DND-41 (cell line): ENCODE measurements around the gene SCUBE1.

Experiments used
- ATAC-seq: fragments of 200-7000 bp; cut with Tn5 transposase; 3 replicates; pipeline ENCODE4 v1.9.1; 2021; ENCODE audit warnings: low read depth; ENCODE audit not compliant: insufficient read depth
- DNase-seq: peaks from one replicate; pipeline ENCODE4 v3.0.0-alpha.2; 2020
- H2AFZ ChIP-seq: 2 replicates; pipeline ENCODE4 v1.6.0; 2012; ENCODE audit warnings: low read depth, low read length
- H3K27ac ChIP-seq: 2 replicates; pipeline ENCODE4 v1.5.1; 2012; ENCODE audit warnings: low read length, inconsistent platforms
- H3K27me3 ChIP-seq: fragments of 200-600 bp; sonication (generic); 2 replicates; pipeline ENCODE4 v1.6.0; 2012; ENCODE audit warnings: low read length, mild to moderate bottlenecking, inconsistent platforms; ENCODE audit not compliant: insufficient read depth, poor library complexity
- H3K36me3 ChIP-seq: 2 replicates; pipeline ENCODE4 v1.5.1; 2012; ENCODE audit warnings: low read length, inconsistent platforms; ENCODE audit not compliant: insufficient read depth
- H3K4me1 ChIP-seq: 2 replicates; pipeline ENCODE4 v1.5.1; 2012; ENCODE audit warnings: mild to moderate bottlenecking, low read length; ENCODE audit not compliant: insufficient read depth
- H3K4me2 ChIP-seq: 2 replicates; pipeline ENCODE4 v1.6.0; 2012; ENCODE audit warnings: mild to moderate bottlenecking, moderate library complexity, low read length, inconsistent platforms; ENCODE audit not compliant: insufficient read depth
- H3K4me3 ChIP-seq, 2 experiments: fragments of 200-600 bp in 1 of 2; shearing (Covaris generic) in 1 of 2; 2 replicates each; pipeline ENCODE4 v1.5.1; 2012 to 2016; ENCODE audit warnings: inconsistent platforms in 2 of 2, low read length in 2 of 2, mild to moderate bottlenecking in 2 of 2, low read depth in 1 of 2, moderate library complexity in 1 of 2
- H3K79me2 ChIP-seq: 2 replicates; pipeline ENCODE4 v1.6.0; 2012; ENCODE audit warnings: low read length, inconsistent platforms; ENCODE audit not compliant: insufficient read depth
- H3K9ac ChIP-seq: 2 replicates; pipeline ENCODE4 v1.6.0; 2012; ENCODE audit warnings: low read depth, mild to moderate bottlenecking, inconsistent platforms, low read length, moderate library complexity
- H3K9me3 ChIP-seq: 2 replicates; pipeline ENCODE4 v1.5.1; 2012; ENCODE audit warnings: low read length, moderate library complexity, mild to moderate bottlenecking, inconsistent platforms; ENCODE audit not compliant: insufficient read depth, severe bottlenecking
- H4K20me1 ChIP-seq: 2 replicates; pipeline ENCODE4 v1.6.0; 2012; ENCODE audit warnings: low read length; ENCODE audit not compliant: insufficient read depth
- EZH2 ChIP-seq: IDR thresholded peaks from 3 replicates; pipeline ENCODE4 v1.6.1; 2012; ENCODE audit warnings: borderline replicate concordance, low read depth, mild to moderate bottlenecking, moderate library complexity, low read length, inconsistent platforms; ENCODE audit not compliant: severe bottlenecking
- TF ChIP-seq, protein P1 (sequence below): IDR thresholded peaks from 2 replicates; pipeline ENCODE4 v1.5.1; 2012; ENCODE audit warnings: borderline replicate concordance, low read length, moderate library complexity, mild to moderate bottlenecking; ENCODE audit not compliant: poor library complexity, severe bottlenecking; ENCODE audit errors: extremely low read depth

Gene SCUBE1

DNA sequence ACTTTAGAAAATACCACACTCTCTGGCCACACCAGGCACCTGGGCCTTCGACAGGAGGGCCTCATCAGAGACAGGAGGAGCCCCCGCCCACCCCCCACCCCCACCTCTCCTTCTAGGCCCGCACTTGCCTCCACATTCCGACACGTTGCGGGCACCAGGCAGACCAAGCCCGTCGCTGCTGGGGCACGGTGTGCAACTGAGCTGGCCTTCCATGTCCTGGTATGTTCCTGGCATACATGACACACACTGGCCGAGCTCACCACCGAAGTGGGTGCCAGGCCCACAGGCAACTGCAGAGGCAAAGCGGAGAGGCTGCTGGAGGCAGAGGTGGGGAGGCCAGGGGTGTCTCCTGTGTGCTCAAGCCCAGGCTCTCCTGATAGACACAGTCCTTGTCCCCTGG, 129.2 kb downstream of the SCUBE1 start:
- Histone ChIP-seq H3K4me1 (no peaks in the 10 kb centered on the region), H3K9me3 (no peaks in the 10 kb centered on the region), H3K27ac (no peak overlapping the region), H3K27me3 (no peaks in the 10 kb centered on the region), H3K9ac (no peak overlapping the region), H3K4me3 (no peak overlapping the region), H3K36me3 (no peaks in the 10 kb centered on the region), H4K20me1 (no peaks in the 10 kb centered on the region), H3K79me2 (no peaks in the 10 kb centered on the region), H2AFZ (no peak overlapping the region), H3K4me2 (no peak overlapping the region)
- TF ChIP-seq, protein P1, sequence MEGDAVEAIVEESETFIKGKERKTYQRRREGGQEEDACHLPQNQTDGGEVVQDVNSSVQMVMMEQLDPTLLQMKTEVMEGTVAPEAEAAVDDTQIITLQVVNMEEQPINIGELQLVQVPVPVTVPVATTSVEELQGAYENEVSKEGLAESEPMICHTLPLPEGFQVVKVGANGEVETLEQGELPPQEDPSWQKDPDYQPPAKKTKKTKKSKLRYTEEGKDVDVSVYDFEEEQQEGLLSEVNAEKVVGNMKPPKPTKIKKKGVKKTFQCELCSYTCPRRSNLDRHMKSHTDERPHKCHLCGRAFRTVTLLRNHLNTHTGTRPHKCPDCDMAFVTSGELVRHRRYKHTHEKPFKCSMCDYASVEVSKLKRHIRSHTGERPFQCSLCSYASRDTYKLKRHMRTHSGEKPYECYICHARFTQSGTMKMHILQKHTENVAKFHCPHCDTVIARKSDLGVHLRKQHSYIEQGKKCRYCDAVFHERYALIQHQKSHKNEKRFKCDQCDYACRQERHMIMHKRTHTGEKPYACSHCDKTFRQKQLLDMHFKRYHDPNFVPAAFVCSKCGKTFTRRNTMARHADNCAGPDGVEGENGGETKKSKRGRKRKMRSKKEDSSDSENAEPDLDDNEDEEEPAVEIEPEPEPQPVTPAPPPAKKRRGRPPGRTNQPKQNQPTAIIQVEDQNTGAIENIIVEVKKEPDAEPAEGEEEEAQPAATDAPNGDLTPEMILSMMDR = no peak
- no peak for TF ChIP-seq EZH2
- DNase-seq = no peak
- no peak for ATAC-seq

DNA sequence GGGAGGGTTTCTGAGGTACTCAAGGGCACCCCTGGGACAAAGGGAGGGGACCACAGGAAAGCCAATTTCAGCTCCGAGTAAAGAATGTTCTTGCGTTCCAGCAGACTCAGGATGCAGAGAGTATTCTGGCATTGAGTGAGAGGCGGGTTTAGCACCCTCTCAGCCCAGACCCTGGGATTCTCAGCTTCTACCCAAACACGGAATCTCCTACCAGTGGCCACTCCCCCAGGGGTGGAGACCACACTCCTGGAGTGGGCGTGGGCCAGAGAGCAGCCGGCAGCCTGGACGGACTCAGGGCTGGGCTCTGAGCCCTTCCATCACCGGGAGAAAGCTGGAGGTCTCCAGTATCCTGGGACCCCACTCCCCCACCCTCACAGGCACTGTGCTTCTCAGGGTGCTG, 130.1 kb downstream of the SCUBE1 start:
- no peak for ATAC-seq
- H3K27ac ChIP-seq = no peak overlapping the region
- H3K4me2 ChIP-seq = no peak overlapping the region
- no peak overlapping the region for H3K4me3 ChIP-seq
- no peaks in the 10 kb centered on the region for H3K79me2 ChIP-seq
- no peak for DNase-seq
- no peaks in the 10 kb centered on the region for H4K20me1 ChIP-seq
- H2AFZ ChIP-seq = no peak overlapping the region
- H3K9me3 ChIP-seq = no peaks in the 10 kb centered on the region
- H3K27me3 ChIP-seq = no peaks in the 10 kb centered on the region
- no peak for TF ChIP-seq EZH2
- TF ChIP-seq, protein P1 = no peak
- H3K36me3 ChIP-seq = no peaks in the 10 kb centered on the region
- H3K4me1 ChIP-seq = no peaks in the 10 kb centered on the region
- H3K9ac ChIP-seq = no peak overlapping the region

DNA sequence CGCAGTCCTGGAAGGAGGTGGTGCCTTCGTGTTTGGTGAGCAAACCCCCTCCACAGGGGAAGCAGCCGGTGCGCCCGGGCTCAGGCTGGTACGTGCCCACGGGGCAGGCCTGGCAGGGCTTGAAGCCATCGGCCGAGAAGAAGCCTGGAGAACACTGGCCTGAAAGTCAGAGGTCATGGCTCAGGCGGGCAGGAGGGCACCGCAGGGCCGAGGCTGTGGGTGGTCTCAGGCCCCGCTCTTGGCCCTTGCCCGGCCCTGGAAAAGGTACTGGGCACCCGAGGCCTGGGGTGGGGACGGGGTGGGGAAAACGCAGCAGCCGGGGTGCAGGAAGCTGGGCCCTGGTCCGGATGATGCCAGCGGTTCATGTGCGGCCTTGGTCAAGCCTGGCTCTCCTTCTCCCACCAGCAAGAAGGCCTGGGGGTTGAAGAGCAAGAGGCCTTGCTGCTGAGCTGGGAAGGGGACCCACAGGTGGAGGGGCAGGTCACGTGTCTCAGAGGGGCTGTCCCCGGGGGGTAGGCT, 130.7 kb downstream of the SCUBE1 start:
- Histone ChIP-seq H3K4me2 (no peak overlapping the region), H3K9ac (no peak overlapping the region), H3K9me3 (no peaks in the 10 kb centered on the region), H3K27me3 (no peaks in the 10 kb centered on the region), H4K20me1 (no peaks in the 10 kb centered on the region), H2AFZ (no peak overlapping the region), H3K4me1 (no peaks in the 10 kb centered on the region), H3K4me3 (no peak overlapping the region), H3K36me3 (no peaks in the 10 kb centered on the region), H3K27ac (no peak overlapping the region), H3K79me2 (no peaks in the 10 kb centered on the region)
- TF ChIP-seq, protein P1 = no peak
- no peak for TF ChIP-seq EZH2
- ATAC-seq (no peak), DNase-seq (no peak)

- Histone ChIP-seq H3K27ac (no peak overlapping the region), H2AFZ (no peak overlapping the region), H3K36me3 (no peaks in the 10 kb centered on the region), H3K4me3 (no peak overlapping the region), H3K79me2 (no peaks in the 10 kb centered on the region), H3K4me2 (no peak overlapping the region), H3K27me3 (no peaks in the 10 kb centered on the region), H3K9me3 (no peaks in the 10 kb centered on the region), H3K4me1 (no peaks in the 10 kb centered on the region), H4K20me1 (no peaks in the 10 kb centered on the region), H3K9ac (no peak overlapping the region)
- TF ChIP-seq, protein P1 = no peak
- no peak for TF ChIP-seq EZH2
- ATAC-seq = no peak
- DNase-seq = no peak
Observed at GRCh38 chr22:43211941-43212433, 131.2 kb downstream of the SCUBE1 start.
